HK-2 (cell line): Measurements from ENCODE around the gene SH3TC1.

Source experiments
- DNase-seq: peaks from one replicate; pipeline ENCODE4 v3.0.0-alpha.2; 2018; ENCODE audit not compliant: unreplicated experiment

SH3TC1 gene

DNA sequence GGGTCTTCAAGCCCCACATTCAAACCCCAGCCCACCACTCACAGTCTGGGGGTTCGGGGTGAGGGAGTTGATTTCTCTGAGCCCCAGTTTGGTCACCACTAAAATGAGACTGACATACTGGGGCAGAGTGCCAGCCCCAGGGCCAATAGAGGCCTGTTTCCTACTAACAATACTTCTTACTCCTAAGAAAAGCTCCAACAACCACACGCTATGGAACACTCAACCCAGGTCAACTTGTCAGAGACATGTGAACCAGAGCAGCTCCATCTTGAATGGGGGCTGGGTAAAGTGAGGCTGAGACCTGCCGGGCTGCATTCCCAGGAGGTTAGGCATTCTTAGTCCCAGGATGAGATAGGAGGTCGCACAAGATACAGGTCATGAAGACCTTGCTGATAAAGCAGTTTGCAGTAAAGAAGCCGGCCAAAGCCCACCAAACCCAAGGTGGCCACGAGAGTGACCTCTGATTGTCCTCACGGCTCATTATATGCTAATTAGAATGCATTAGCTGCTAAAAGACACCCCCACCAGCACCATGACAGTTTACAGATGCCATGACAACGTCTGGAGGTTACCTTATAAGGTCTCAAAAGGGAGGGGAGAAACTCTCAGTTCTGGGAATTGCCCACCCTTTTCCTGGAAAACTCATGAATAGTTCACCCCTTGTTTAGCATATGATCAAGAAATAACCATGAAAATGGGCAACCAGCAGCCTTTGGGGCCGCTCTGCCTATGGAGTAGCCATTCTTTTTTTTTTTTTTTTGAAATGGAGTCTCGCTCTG is 43.9 kb downstream of the SH3TC1 start:
- no peak for DNase-seq

DNA sequence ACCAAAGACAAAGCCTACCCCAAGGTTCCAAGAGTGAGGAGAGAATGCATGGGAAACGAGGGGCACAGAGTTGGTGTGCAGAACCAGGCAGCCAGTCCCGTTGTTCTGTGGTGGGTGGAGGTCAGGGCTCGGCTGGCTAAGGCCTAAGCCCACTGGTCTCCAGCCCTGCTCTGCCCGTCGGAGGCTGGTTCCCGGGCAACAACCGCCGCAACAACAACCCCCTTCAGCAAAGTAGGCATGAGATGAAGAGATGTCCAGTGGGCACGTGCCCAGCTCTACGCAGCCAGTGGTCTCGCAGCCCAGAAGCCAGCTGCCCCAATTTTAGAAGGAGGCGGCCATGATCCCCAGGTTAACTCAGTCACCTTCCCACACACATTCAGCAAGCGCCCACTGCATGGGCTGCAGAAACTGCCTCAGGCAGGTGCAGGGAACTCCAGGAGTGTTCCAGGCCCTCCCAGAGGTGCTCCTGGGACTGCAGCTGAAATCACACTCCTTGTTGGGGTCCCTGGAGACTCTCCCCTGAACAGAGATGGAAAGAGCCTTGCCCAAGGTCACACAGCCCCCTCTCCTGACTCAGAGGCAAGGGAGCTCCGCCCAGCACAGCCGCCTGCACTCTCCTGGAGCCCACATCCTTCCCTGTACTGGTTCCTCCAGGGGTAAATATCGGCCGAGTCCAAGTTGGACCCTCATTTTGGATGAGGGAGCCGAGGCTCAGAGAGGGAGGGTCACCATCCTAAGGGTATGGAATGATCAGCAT is 45.1 kb downstream of the SH3TC1 start:
- DNase-seq = no peak

DNA sequence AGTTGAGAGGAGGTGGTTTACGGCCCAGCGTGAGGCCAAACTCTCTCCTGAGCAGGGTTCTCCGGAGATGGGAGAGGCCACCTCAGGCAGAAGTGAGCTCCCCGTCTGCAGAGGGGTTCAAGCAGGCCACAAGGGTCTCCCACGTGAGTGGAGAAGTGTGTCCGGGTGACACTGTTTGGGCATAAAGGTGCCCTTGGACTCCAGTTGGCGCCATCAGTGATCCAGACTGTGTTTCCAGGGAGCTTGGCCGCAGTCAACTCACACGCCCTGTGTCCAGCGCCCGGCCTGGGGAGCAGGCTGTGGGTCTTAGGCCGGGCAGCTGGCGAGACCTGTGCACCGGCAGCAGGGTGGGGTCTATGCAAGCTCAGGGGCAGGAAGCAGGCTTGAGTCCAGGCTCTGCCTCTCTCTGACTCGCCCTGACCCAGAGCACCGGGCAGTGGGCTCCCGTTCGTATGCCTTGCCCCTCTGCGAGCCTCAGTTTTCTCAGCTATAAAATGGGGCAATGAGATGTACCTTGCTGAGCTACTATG is 45.9 kb downstream of the SH3TC1 start:
- no peak for DNase-seq

- no peak for DNase-seq
These were observed 47.1 kb downstream of the SH3TC1 start for GRCh38 chr4:8245884-8246833.

GRCh38 chr4:8247047-8247930 is 48.2 kb downstream of the SH3TC1 start:
- DNase-seq = no peak

DNA sequence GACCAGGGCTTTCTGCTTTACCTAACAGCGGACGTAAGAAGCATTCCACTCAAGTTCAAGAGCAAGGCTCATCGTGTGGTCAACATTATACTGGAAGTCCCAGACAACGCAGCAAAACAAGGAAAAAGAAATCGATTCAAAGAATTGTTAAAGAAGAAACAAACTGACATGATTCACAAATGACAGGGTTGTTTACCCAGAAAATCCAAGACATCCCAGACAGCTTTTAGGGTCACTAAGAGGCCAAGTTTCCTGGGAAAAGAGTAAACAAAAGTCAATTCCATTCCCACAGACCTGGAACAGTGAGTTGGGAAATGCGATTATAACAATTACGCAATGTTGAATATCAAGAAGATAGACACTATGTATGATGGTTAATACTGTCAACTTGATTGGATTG is 49.0 kb downstream of the SH3TC1 start:
- DNase-seq = no peak

DNA sequence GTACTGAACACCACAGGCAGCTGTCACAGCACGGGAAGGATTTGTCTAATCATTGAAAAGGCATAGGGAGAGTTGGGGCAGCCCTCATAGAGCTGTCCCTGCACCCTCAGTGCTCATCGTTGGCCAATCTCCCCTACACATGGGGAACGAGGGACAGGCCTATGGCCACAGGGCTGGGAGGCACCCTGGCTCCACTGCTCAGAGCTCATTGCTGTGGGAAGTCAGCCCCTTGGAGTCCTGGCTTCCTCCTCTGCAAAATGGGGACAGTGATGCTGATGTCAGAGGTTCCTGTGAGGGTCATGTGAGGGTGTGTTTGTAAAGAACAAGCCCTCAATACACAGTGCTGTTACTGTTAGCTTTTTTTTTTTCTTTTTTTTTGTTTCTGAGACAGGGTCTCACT is 51.1 kb downstream of the SH3TC1 start:
- DNase-seq = no peak

- DNase-seq = no peak
These were observed 51.5 kb downstream of the SH3TC1 start for GRCh38 chr4:8250637-8251036.

- no peak for DNase-seq
These were observed 52.2 kb downstream of the SH3TC1 start for GRCh38 chr4:8251110-8251883.

DNA sequence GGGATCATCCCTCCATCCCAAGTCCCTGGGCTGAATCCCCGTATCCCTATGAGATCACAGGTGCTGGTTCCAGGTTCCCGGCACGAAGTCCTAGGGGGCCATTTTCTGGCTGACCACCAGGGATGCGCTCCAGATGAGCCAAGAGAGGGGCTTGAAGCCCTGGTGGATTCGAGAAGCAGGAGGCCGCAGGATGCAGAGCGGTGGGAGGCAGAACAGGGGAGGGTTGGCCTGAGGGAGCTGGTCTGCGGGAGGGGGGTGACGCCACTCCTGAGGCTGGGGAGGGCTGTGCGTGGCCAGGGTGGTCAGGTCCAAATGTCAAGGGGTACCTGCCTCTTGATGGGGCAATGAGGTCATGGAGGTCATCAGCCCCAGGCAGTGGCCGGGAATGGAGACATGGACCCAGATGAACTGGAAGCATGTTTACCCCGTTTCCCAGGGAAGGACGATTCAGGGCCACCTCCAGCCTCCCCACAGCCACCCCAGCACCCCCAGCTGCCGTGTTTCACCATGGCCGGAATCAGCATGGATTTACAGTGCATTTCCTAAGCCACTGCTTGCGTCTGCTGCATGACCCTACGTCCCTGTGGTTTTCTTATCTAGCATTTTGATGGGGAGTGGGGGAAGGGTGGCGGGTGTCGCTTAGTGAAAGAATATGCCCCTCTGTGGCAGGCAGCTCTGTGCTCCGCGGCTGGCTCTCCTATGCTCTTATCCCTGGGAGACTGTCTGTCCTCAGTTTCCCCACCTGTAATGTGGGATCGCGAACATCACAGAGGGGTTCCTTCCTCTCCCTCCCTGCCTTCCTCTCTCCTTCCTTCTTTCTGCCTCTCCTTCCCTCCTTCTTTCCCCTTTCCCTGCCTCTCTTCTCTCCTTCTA is 53.4 kb downstream of the SH3TC1 start:
- no peak for DNase-seq

GRCh38 chr4:8254076-8254475 is 55.0 kb downstream of the SH3TC1 start:
- no peak for DNase-seq

GRCh38 chr4:8255698-8256441 is 56.8 kb downstream of the SH3TC1 start:
- DNase-seq = no peak

- no peak for DNase-seq
These were observed 58.8 kb downstream of the SH3TC1 start for GRCh38 chr4:8257854-8258253.

GRCh38 chr4:8258552-8259212 is 59.6 kb downstream of the SH3TC1 start:
- DNase-seq = no peak

GRCh38 chr4:8259743-8260430 is 60.8 kb downstream of the SH3TC1 start:
- no peak for DNase-seq

- DNase-seq = no peak
These were observed 61.6 kb downstream of the SH3TC1 start for GRCh38 chr4:8260656-8261111.
